ENCODE measurements around the gene FAM89A.

DNA sequence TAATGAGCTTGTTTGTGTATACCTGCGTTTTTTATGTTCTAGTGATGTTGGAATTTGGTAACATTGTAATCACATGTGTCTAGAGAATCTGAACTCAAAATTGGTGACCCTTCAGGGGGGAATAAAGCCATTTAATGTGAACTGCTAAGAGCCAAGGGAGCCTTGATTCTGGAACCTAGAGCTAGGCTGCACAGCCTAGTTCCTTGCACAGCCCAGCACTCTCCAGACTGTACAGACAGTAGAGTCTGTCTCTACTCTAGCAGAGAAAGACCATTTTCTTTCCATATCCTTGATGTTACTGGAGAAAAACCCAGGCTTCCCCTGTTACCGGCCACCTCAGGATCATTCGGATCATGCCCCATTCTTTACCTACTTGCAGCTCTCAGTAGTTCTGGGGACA, 52.6 kb downstream of the FAM89A start:
- TF ChIP-seq POLR2A (IDR thresholded peaks at IDR 0.05; ENCODE audit: control extremely low read depth in 1 of 2, low read depth in 2 of 2, low read length in 2 of 2) (no peak), GABPA (IDR thresholded peaks at IDR 0.05; ENCODE audit: borderline replicate concordance, insufficient read depth, low read length) (no peak), RFX5 (IDR thresholded peaks at IDR 0.05; ENCODE audit: borderline replicate concordance, low read depth, low read length) (no peak), JUND (IDR thresholded peaks at IDR 0.05; ENCODE audit: low read length) (no peak), BRCA1 (IDR thresholded peaks at IDR 0.05; ENCODE audit: low read depth, low read length) (no peak), EZH2 (IDR thresholded peaks at IDR 0.05; ENCODE audit: low read depth, low read length, severe bottlenecking) (no peak)
- TF ChIP-seq, protein P1, sequence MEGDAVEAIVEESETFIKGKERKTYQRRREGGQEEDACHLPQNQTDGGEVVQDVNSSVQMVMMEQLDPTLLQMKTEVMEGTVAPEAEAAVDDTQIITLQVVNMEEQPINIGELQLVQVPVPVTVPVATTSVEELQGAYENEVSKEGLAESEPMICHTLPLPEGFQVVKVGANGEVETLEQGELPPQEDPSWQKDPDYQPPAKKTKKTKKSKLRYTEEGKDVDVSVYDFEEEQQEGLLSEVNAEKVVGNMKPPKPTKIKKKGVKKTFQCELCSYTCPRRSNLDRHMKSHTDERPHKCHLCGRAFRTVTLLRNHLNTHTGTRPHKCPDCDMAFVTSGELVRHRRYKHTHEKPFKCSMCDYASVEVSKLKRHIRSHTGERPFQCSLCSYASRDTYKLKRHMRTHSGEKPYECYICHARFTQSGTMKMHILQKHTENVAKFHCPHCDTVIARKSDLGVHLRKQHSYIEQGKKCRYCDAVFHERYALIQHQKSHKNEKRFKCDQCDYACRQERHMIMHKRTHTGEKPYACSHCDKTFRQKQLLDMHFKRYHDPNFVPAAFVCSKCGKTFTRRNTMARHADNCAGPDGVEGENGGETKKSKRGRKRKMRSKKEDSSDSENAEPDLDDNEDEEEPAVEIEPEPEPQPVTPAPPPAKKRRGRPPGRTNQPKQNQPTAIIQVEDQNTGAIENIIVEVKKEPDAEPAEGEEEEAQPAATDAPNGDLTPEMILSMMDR (IDR thresholded peaks at IDR 0.05; ENCODE audit: control extremely low read depth in 1 of 3, insufficient read depth in 1 of 3, low read depth in 1 of 3, low read length in 3 of 3): no peak
- TF ChIP-seq, protein P2, sequence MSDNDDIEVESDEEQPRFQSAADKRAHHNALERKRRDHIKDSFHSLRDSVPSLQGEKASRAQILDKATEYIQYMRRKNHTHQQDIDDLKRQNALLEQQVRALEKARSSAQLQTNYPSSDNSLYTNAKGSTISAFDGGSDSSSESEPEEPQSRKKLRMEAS (IDR thresholded peaks at IDR 0.05): no peak
